GM19463 (cell line): ENCODE results near the gene TNNC1.

ENCODE experiments used
- ATAC-seq: cut with Tn5 transposase; IDR thresholded peaks from one replicate; pipeline ENCODE4 v1.9.1; 2021; ENCODE audit warnings: mild to moderate bottlenecking, moderate library complexity; ENCODE audit not compliant: unreplicated experiment

The TNNC1 gene

GRCh38 chr3:52453496-52454249, at the start of gene TNNC1:
TNNC1 (minus strand) TSS chr3:52454041; CDS start chr3:52454015, 26 bp downstream.
- ATAC-seq, result no peak

GRCh38 chr3:52502808-52503350, 49.0 kb upstream of the TNNC1 start:
- no peak for ATAC-seq

- no peak for ATAC-seq
Measured at GRCh38 chr3:52502001-52502400, 48.2 kb upstream of the TNNC1 start.

GRCh38 chr3:52501046-52501445, 47.2 kb upstream of the TNNC1 start:
- ATAC-seq, result no peak

GRCh38 chr3:52498137-52499054, 44.6 kb upstream of the TNNC1 start:
- ATAC-seq, result no peak

GRCh38 chr3:52495777-52496602, 42.1 kb upstream of the TNNC1 start:
- ATAC-seq, result no peak

- no peak for ATAC-seq
Measured at GRCh38 chr3:52494886-52495495, 41.1 kb upstream of the TNNC1 start, which contains the start of gene STAB1. STAB1 (plus strand) TSS chr3:52495338; CDS start chr3:52495414, 76 bp downstream.

- no peak for ATAC-seq
Measured at GRCh38 chr3:52494445-52494844, 40.6 kb upstream of the TNNC1 start.

GRCh38 chr3:52493232-52494017, 39.6 kb upstream of the TNNC1 start:
- ATAC-seq, result no peak

- ATAC-seq, result no peak
Measured at GRCh38 chr3:52492059-52492458, 38.2 kb upstream of the TNNC1 start.

- no peak for ATAC-seq
Measured at GRCh38 chr3:52490939-52491526, 37.2 kb upstream of the TNNC1 start.

- no peak for ATAC-seq
Measured at GRCh38 chr3:52490035-52490938, 36.4 kb upstream of the TNNC1 start.

GRCh38 chr3:52489453-52489852, 35.6 kb upstream of the TNNC1 start:
- no peak for ATAC-seq

GRCh38 chr3:52488746-52489145, 34.9 kb upstream of the TNNC1 start:
- ATAC-seq, result no peak

GRCh38 chr3:52487788-52488691, 34.2 kb upstream of the TNNC1 start:
- no peak for ATAC-seq

GRCh38 chr3:52487050-52487787, 33.4 kb upstream of the TNNC1 start:
- no peak for ATAC-seq
